B cell (primary cell): ENCODE measurements around the gene KIF26B. TPM values are rescaled to one million over a fixed set of nuclear protein-coding genes. Genes with fewer than 3 reads are reported as not detected.

Source experiments
- ATAC-seq: fragments of 200-7000 bp; cut with Tn5 transposase; one replicate; pipeline ENCODE4 v1.10.0; 2021; ENCODE audit warnings: low read depth, mild to moderate bottlenecking, moderate number of reproducible peaks, moderate library complexity
- CTCF ChIA-PET: fragments of 350-600 bp; sonication (Branson Sonifier 250); formaldehyde crosslinking; loops from one replicate; lab custom pipeline; 2021; ENCODE audit warnings: antibody characterized with exemption, inconsistent platforms; lab: Charles Lee
- POLR2A ChIA-PET: fragments of 350-600 bp; sonication (Branson Sonifier 250); formaldehyde crosslinking; loops from one replicate; lab custom pipeline; 2021; ENCODE audit warnings: antibody characterized with exemption; lab: Charles Lee
- DNase-seq: peaks from one replicate; pipeline ENCODE4 v3.0.0; 2013
- H2AFZ ChIP-seq: 2 replicates; pipeline ENCODE4 v1.6.1; 2012; ENCODE audit warnings: mild to moderate bottlenecking, low read depth, low read length; ENCODE audit not compliant: insufficient read depth, poor library complexity, severe bottlenecking
- H3K27ac ChIP-seq, 2 donors: 1 replicate in 1 of 2; 2 replicates in 1 of 2; pipeline ENCODE4 v1.5.1; 2012 to 2013; ENCODE audit warnings: low read length in 2 of 2, mild to moderate bottlenecking in 2 of 2, moderate library complexity in 1 of 2
- H3K27me3 ChIP-seq, 4 experiments: fragments of 200-600 bp in 1 of 4; sonication (generic) in 1 of 4; replicated peaks in 1 of 4; 1 replicate in 2 of 4; 2 replicates in 2 of 4; pipeline versions ENCODE4 v1.6.1 to v1.7.0; 2013 to 2016; ENCODE audit warnings: low read length in 3 of 4, mild to moderate bottlenecking in 2 of 4, mixed read lengths in 1 of 4, moderate library complexity in 1 of 4; ENCODE audit not compliant: insufficient read depth in 4 of 4, control insufficient read depth in 3 of 4; ENCODE audit errors: control extremely low read depth in 1 of 4
- H3K36me3 ChIP-seq, 2 experiments: replicated peaks in 1 of 2; 1 replicate in 1 of 2; 2 replicates in 1 of 2; pipeline versions ENCODE4 v1.6.1 to v1.7.1; 2013; ENCODE audit warnings: low read length in 1 of 2; ENCODE audit not compliant: insufficient read depth in 2 of 2, control insufficient read depth in 1 of 2; ENCODE audit errors: control extremely low read depth in 1 of 2, extremely low read depth in 1 of 2
- H3K4me1 ChIP-seq, 2 donors: fragments of 200-600 bp in 1 of 2; sonication (generic) in 1 of 2; 1 replicate in 1 of 2; 2 replicates in 1 of 2; pipeline versions ENCODE4 v1.5.1 to v1.6.1; 2013 to 2017; ENCODE audit warnings: low read length in 2 of 2; ENCODE audit not compliant: control insufficient read depth in 2 of 2, insufficient read depth in 2 of 2
- H3K4me2 ChIP-seq: replicated peaks from 2 replicates; pipeline ENCODE3; 2012; ENCODE audit warnings: mild to moderate bottlenecking, low read depth, low read length; ENCODE audit not compliant: poor library complexity, severe bottlenecking
- H3K4me3 ChIP-seq, 5 experiments: fragments of 200-600 bp in 1 of 5; sonication (generic) in 1 of 5; 1 replicate in 3 of 5; 2 replicates in 2 of 5; pipeline versions ENCODE4 v1.5.1 to v1.7.0; 2011 to 2016; ENCODE audit warnings: low read length in 4 of 5, mild to moderate bottlenecking in 4 of 5, low read depth in 2 of 5, control low read depth in 1 of 5, moderate library complexity in 1 of 5; ENCODE audit not compliant: insufficient read depth in 1 of 5; ENCODE audit errors: control extremely low read depth in 1 of 5, extremely low read depth in 1 of 5
- H3K79me2 ChIP-seq: fragments of 200-600 bp; sonication (generic); one replicate; pipeline ENCODE4 v1.6.0; 2016; ENCODE audit warnings: low read length; ENCODE audit not compliant: control insufficient read depth, insufficient read depth
- H3K9ac ChIP-seq: fragments of 200-600 bp; sonication (generic); 2 replicates; pipeline ENCODE4 v1.6.1; 2017; ENCODE audit warnings: mild to moderate bottlenecking, low read length, moderate library complexity
- H3K9me3 ChIP-seq, 3 donors: one replicate each; pipeline versions ENCODE4 v1.6.1 to v1.7.1; 2013; ENCODE audit warnings: low read length in 2 of 3; ENCODE audit not compliant: control insufficient read depth in 2 of 3, insufficient read depth in 1 of 3; ENCODE audit errors: control extremely low read depth in 1 of 3
- H4K20me1 ChIP-seq: 2 replicates; pipeline ENCODE4 v1.6.0; 2012; ENCODE audit warnings: mild to moderate bottlenecking, low read length; ENCODE audit not compliant: insufficient read depth, control insufficient read depth, poor library complexity, severe bottlenecking
- H3K27ac Mint-ChIP-seq: one replicate; pipeline ENCODE4 v1.8.0; 2021; ENCODE audit warnings: mixed read lengths
- H3K27me3 Mint-ChIP-seq: one replicate; pipeline ENCODE4 v1.8.0; 2021; ENCODE audit warnings: mixed read lengths
- H3K4me1 Mint-ChIP-seq: one replicate; pipeline ENCODE4 v1.8.0; 2021; ENCODE audit warnings: mixed read lengths
- H3K4me3 Mint-ChIP-seq: one replicate; pipeline ENCODE4 v1.8.0; 2021; ENCODE audit warnings: mixed read lengths
- H3K9me3 Mint-ChIP-seq: one replicate; pipeline ENCODE4 v1.8.0; 2022; ENCODE audit warnings: mixed read lengths; ENCODE audit not compliant: insufficient read depth
- EZH2 ChIP-seq: IDR thresholded peaks from 2 replicates; pipeline ENCODE4 v1.6.1; 2012; ENCODE audit warnings: borderline replicate concordance, low read depth, mild to moderate bottlenecking, moderate library complexity, low read length; ENCODE audit not compliant: insufficient read depth, poor library complexity, severe bottlenecking
- WGBS: methylation state at CpG from one replicate; pipeline ENCODE4 v1.1.5; 2013; ENCODE audit warnings: missing lambda C conversion rate; ENCODE audit not compliant: insufficient coverage; 5-methylcytosine and 5-hydroxymethylcytosine counted together
- intact Hi-C: fragments of 100-400 bp; cut with micrococcal nuclease; formaldehyde crosslinking; loops from one replicate; pipeline ENCODE4 v1.10.0; 2022
- polyA plus RNA-seq: library from polyadenylated mRNA; depleted of rRNA; stranded (reverse); fragments of >200 nt; gene quantifications from 2 replicates; pipeline ENCODE4 v1.2.3, GENCODE V29; 2012
- total RNA-seq, 2 donors: library from RNA; stranded (reverse); fragments of 120-200 nt in 1 of 2; gene quantifications; 1 replicate in 1 of 2; 2 replicates in 1 of 2; pipeline versions ENCODE4 v1.2.3 to v1.2.4, GENCODE V29; 2013 to 2022
- TF ChIP-seq, protein P1 (sequence below): fragments of 200-600 bp; IDR thresholded peaks from one replicate; pipeline ENCODE4 v1.8.0; 2022; ENCODE audit warnings: antibody characterized with exemption, mild to moderate bottlenecking

KIF26B gene
- total and polyA plus RNA-seq, 2 donors (not counting 1 experiment from before 2014, with no cell fraction given), result 0.62 TPM; not detected in 1

- no peaks in the 10 kb centered on the region for H3K4me1 ChIP-seq
- ChIA-PET POLR2A (no interaction called here), CTCF (no interaction called here)
- H3K4me2 ChIP-seq, result no peak overlapping the region
- no peaks in the 10 kb centered on the region for H3K79me2 ChIP-seq
- ATAC-seq, result no peak
- H3K27ac Mint-ChIP-seq, result no peak overlapping the region
- WGBS, result 90% methylated on average over 7 of the region's 8 CpGs
- H3K9me3 Mint-ChIP-seq, result no peaks in the 10 kb centered on the region
- intact Hi-C loops, result no loop called here
- no peak overlapping the region for H3K4me3 Mint-ChIP-seq
- DNase-seq, result no peak
- no peak overlapping the region for H3K9ac ChIP-seq
- H2AFZ ChIP-seq, result no peak overlapping the region
- H3K4me1 Mint-ChIP-seq, result no peaks in the 10 kb centered on the region
- H3K36me3 ChIP-seq, result no peaks in the 10 kb centered on the region
- H3K27me3 Mint-ChIP-seq, result peaks cover 4% of the 10 kb centered on the region
- no peaks in the 10 kb centered on the region for H3K27me3 ChIP-seq
- no peaks in the 10 kb centered on the region for H3K9me3 ChIP-seq
- H4K20me1 ChIP-seq, result no peaks in the 10 kb centered on the region
- no peak overlapping the region for H3K27ac ChIP-seq
- TF ChIP-seq EZH2, result no peak
- TF ChIP-seq, protein P1, sequence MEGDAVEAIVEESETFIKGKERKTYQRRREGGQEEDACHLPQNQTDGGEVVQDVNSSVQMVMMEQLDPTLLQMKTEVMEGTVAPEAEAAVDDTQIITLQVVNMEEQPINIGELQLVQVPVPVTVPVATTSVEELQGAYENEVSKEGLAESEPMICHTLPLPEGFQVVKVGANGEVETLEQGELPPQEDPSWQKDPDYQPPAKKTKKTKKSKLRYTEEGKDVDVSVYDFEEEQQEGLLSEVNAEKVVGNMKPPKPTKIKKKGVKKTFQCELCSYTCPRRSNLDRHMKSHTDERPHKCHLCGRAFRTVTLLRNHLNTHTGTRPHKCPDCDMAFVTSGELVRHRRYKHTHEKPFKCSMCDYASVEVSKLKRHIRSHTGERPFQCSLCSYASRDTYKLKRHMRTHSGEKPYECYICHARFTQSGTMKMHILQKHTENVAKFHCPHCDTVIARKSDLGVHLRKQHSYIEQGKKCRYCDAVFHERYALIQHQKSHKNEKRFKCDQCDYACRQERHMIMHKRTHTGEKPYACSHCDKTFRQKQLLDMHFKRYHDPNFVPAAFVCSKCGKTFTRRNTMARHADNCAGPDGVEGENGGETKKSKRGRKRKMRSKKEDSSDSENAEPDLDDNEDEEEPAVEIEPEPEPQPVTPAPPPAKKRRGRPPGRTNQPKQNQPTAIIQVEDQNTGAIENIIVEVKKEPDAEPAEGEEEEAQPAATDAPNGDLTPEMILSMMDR, result no peak
- H3K4me3 ChIP-seq, result no peak overlapping the region
Measured at GRCh38 chr1:245477941-245478340, 323.2 kb downstream of the KIF26B start.

DNA sequence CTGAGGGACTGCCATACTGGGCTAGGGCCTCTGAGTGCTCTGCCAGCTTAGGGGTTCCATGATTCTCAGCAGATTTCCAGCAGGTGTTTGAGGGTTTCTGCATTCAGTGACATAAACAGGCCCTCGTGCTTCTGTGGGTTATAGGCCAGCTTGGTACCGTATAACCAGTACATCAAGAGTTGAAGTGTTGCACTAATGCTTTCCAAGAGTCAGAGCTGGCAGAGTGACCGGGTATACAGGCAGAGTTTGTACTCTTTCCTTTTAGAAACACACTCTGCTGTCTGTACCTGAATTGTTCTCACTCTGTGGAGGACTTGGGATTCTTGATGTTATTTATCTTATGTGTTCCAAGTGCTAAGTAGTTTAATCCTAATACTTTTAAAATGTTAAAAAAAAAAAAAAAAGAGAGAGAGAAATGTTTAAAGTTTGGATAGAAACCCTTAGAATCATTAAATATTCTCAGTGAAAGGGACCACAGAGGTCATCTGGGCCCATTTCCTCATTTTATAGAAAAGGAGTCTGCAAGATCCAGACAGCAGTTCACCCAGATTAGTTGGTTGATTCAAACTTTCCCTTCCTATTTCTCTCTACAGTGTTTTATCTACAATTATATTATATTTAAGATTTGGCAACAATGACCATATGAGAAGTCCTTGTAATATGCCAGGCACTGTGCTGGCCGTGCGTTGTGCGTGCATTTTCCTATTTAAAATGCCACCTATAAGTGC is 325.8 kb downstream of the KIF26B start:
- Histone ChIP-seq H2AFZ (no peak overlapping the region), H3K36me3 (no peaks in the 10 kb centered on the region), H3K27ac (no peak overlapping the region), H3K27me3 (no peaks in the 10 kb centered on the region), H3K4me1 (no peaks in the 10 kb centered on the region), H3K4me2 (no peak overlapping the region), H3K79me2 (no peaks in the 10 kb centered on the region), H3K4me3 (no peak overlapping the region), H3K9me3 (no peaks in the 10 kb centered on the region), H3K9ac (no peak overlapping the region), H4K20me1 (no peaks in the 10 kb centered on the region)
- POLR2A ChIA-PET, result no interaction called here
- H3K27me3 Mint-ChIP-seq, result no peaks in the 10 kb centered on the region
- DNase-seq, result no peak
- CTCF ChIA-PET, result no interaction called here
- 69% methylated on average over 2 of the region's 6 CpGs for WGBS
- H3K4me3 Mint-ChIP-seq, result no peak overlapping the region
- H3K4me1 Mint-ChIP-seq, result no peaks in the 10 kb centered on the region
- no peak for TF ChIP-seq EZH2
- TF ChIP-seq, protein P1, result no peak
- no peaks in the 10 kb centered on the region for H3K9me3 Mint-ChIP-seq
- ATAC-seq, result no peak
- no peak overlapping the region for H3K27ac Mint-ChIP-seq
- intact Hi-C loops, result no loop called here
